CD4-positive, alpha-beta T cell (primary cell): ENCODE results near the gene RAP1GAP2. TPM values are rescaled to one million over a fixed set of nuclear protein-coding genes. Genes with fewer than 3 reads are reported as not detected.

Source experiments
- ATAC-seq: fragments of 200-7000 bp; cut with Tn5 transposase; one replicate; pipeline ENCODE4 v1.10.0; 2022; ENCODE audit warnings: mild to moderate bottlenecking; ENCODE audit not compliant: poor library complexity
- CTCF ChIA-PET: fragments of 350-600 bp; sonication (Branson Sonifier 250); formaldehyde crosslinking; loops from one replicate; lab custom pipeline; 2021; ENCODE audit warnings: antibody characterized with exemption, inconsistent platforms; lab: Charles Lee
- POLR2A ChIA-PET: fragments of 350-600 bp; sonication (Branson Sonifier 250); formaldehyde crosslinking; loops from one replicate; lab custom pipeline; 2021; ENCODE audit warnings: antibody characterized with exemption, inconsistent platforms; lab: Charles Lee
- DNase-seq, 14 experiments: peaks; one replicate each; pipeline ENCODE4 v3.0.0-alpha.2; 2013 to 2020; ENCODE audit warnings: mixed read lengths in 2 of 14
- H3K27ac ChIP-seq, 2 donors: one replicate each; pipeline versions ENCODE4 v1.5.1 to v1.7.0; 2013; ENCODE audit warnings: low read length in 2 of 2, low read depth in 1 of 2, mild to moderate bottlenecking in 1 of 2
- H3K27me3 ChIP-seq, 2 experiments: 1 replicate in 1 of 2; 2 replicates in 1 of 2; pipeline versions ENCODE4 v1.6.1 to v1.7.0; 2013; ENCODE audit warnings: low read length in 2 of 2, control low read depth in 1 of 2, mild to moderate bottlenecking in 1 of 2, moderate library complexity in 1 of 2; ENCODE audit not compliant: insufficient read depth in 2 of 2, control insufficient read depth in 1 of 2
- H3K36me3 ChIP-seq: one replicate; pipeline ENCODE4 v1.6.1; 2013; ENCODE audit warnings: low read length, control low read depth; ENCODE audit not compliant: insufficient read depth
- H3K4me1 ChIP-seq: one replicate; pipeline ENCODE4 v1.6.1; 2013; ENCODE audit warnings: low read length, control low read depth; ENCODE audit not compliant: insufficient read depth
- H3K4me3 ChIP-seq: one replicate; pipeline ENCODE4 v1.5.1; 2013; ENCODE audit warnings: mild to moderate bottlenecking, low read length, moderate library complexity
- H3K9me3 ChIP-seq, 2 experiments: 1 replicate in 1 of 2; 2 replicates in 1 of 2; pipeline versions ENCODE4 v1.6.1 to v1.7.0; 2013; ENCODE audit warnings: low read length in 2 of 2, mild to moderate bottlenecking in 2 of 2, control low read depth in 1 of 2, moderate library complexity in 1 of 2; ENCODE audit not compliant: control insufficient read depth in 1 of 2, insufficient read depth in 1 of 2
- H3K27ac Mint-ChIP-seq: one replicate; pipeline ENCODE4 v1.8.0; 2020; ENCODE audit warnings: mixed read lengths
- H3K27me3 Mint-ChIP-seq: one replicate; pipeline ENCODE4 v1.8.0; 2021; ENCODE audit warnings: mixed read lengths
- H3K36me3 Mint-ChIP-seq: one replicate; pipeline ENCODE4 v1.8.0; 2021; ENCODE audit warnings: low read depth, mixed read lengths
- H3K4me1 Mint-ChIP-seq: one replicate; pipeline ENCODE4 v1.8.0; 2021; ENCODE audit warnings: low read depth, mixed read lengths
- H3K4me3 Mint-ChIP-seq: one replicate; pipeline ENCODE4 v1.8.0; 2020; ENCODE audit warnings: mild to moderate bottlenecking, mixed read lengths
- H3K9me3 Mint-ChIP-seq: one replicate; pipeline ENCODE4 v1.8.0; 2020; ENCODE audit warnings: mixed read lengths
- intact Hi-C, 2 experiments: fragments of 100-400 bp; cut with DNase I in 1 of 2; cut with micrococcal nuclease in 1 of 2; formaldehyde crosslinking; loops; one replicate each; pipeline versions ENCODE4 v1.15.1 to v1.9.0; 2023 to 2025; cut with DNase I, micrococcal nuclease
- total RNA-seq, 174 experiments: library from RNA in 2 of 174; stranded (reverse) in 2 of 174; gene quantifications; one replicate each; pipeline ENCODE4 v1.2.3 and lab custom pipeline; 2021 to 2026
- TF ChIP-seq, protein P1 (sequence below): fragments of 200-600 bp; IDR thresholded peaks from one replicate; pipeline ENCODE4 v1.8.0; 2022; ENCODE audit warnings: antibody characterized with exemption, mild to moderate bottlenecking

RAP1GAP2 gene
- total RNA-seq, 2 experiments from 2014 or later = 46.3 to 49.7 TPM

DNA sequence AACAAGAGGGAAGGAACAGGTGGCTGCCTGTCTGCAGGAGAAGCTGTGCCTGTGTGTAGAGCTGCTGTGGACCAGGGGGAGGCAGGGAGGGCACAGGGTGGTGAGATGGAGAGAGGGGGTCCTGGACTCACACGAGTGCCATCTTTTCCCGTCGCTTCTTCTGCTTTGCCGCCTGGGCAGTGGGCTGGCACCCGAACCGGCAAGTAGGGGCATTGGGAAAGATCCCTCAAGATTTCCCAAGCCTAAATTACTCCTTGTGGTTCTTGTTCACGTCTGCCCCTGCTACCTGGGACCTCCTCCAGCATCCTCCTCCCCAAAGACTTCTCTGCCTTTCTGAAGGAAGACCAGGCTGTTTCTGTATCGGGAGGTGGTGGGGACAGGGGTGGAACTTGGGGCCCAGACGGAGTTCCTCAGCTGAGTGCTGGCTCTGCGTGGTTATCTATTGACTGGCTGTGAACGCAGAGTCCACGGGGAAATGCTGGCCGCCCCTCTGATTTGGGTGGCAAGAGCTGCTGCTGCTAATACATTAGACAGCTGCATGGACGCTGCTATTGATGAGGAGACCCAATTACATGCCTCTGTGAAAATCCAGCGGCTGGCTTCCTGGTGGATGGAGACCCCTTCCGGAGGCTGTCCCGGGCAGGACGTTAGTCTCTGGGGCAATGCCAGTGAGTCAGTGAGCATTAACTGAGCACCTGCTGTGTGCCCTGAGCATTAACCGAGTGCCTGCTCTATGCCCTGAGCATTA is 152.7 kb downstream of the RAP1GAP2 start:
- CTCF ChIA-PET = no interaction called here
- DNase-seq (no peak), ATAC-seq (no peak)
- peaks cover 30% of the 10 kb centered on the region for H3K4me1 Mint-ChIP-seq
- H3K36me3 ChIP-seq = peaks cover 5% of the 10 kb centered on the region
- H3K36me3 Mint-ChIP-seq = peaks cover 5% of the 10 kb centered on the region
- POLR2A ChIA-PET = no interaction called here
- H3K4me1 ChIP-seq = peaks cover 8% of the 10 kb centered on the region
- H3K27me3 ChIP-seq = no peaks in the 10 kb centered on the region
- TF ChIP-seq, protein P1, sequence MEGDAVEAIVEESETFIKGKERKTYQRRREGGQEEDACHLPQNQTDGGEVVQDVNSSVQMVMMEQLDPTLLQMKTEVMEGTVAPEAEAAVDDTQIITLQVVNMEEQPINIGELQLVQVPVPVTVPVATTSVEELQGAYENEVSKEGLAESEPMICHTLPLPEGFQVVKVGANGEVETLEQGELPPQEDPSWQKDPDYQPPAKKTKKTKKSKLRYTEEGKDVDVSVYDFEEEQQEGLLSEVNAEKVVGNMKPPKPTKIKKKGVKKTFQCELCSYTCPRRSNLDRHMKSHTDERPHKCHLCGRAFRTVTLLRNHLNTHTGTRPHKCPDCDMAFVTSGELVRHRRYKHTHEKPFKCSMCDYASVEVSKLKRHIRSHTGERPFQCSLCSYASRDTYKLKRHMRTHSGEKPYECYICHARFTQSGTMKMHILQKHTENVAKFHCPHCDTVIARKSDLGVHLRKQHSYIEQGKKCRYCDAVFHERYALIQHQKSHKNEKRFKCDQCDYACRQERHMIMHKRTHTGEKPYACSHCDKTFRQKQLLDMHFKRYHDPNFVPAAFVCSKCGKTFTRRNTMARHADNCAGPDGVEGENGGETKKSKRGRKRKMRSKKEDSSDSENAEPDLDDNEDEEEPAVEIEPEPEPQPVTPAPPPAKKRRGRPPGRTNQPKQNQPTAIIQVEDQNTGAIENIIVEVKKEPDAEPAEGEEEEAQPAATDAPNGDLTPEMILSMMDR = no peak
- no peak overlapping the region for H3K27ac Mint-ChIP-seq
- no peaks in the 10 kb centered on the region for H3K27me3 Mint-ChIP-seq
- no peak overlapping the region for H3K27ac ChIP-seq
- H3K4me3 ChIP-seq = no peak overlapping the region
- no peaks in the 10 kb centered on the region for H3K9me3 ChIP-seq
- H3K9me3 Mint-ChIP-seq = no peaks in the 10 kb centered on the region
- H3K4me3 Mint-ChIP-seq = no peak overlapping the region
- intact Hi-C loops = no loop called here

DNA sequence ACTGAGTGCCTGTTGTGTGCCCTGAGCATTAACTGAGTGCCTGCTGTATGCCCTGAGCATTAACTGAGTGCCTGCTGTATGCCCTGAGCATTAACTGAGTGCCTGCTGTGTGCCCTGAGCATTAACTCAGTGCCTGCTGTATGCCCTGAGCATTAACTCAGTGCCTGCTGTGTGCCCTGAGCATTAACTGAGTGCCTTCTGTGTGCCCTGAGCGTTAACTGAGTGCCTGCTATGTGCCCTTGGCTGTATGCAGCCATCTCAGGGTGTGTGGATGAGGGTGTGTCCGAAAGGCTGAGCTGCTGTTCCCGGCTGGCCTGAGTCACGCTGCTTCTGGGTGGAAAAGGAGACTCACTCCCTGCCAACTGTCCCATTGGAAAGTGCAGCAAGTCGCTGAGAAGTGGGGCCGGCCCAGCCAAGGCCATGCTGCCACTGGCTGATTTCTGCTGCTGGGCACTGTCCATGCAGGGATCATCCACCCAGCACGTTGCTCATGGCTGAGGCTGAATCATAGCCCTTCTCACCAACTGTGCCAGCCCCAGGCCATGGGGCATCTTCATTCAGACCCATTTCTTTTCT is 153.3 kb downstream of the RAP1GAP2 start:
- TF ChIP-seq, protein P1 = no peak
- no peaks in the 10 kb centered on the region for H3K27me3 Mint-ChIP-seq
- no peak overlapping the region for H3K4me3 Mint-ChIP-seq
- ChIA-PET CTCF (no interaction called here), POLR2A (no interaction called here)
- no peaks in the 10 kb centered on the region for H3K9me3 ChIP-seq
- H3K9me3 Mint-ChIP-seq = no peaks in the 10 kb centered on the region
- H3K36me3 ChIP-seq = peaks cover 5% of the 10 kb centered on the region
- intact Hi-C loops = no loop called here
- peaks cover 4% of the 10 kb centered on the region for H3K4me1 ChIP-seq
- no peak overlapping the region for H3K4me3 ChIP-seq
- H3K27me3 ChIP-seq = no peaks in the 10 kb centered on the region
- ATAC-seq = no peak
- H3K27ac ChIP-seq = no peak overlapping the region
- DNase-seq = no peak
- no peak overlapping the region for H3K27ac Mint-ChIP-seq
- H3K4me1 Mint-ChIP-seq = peaks cover 23% of the 10 kb centered on the region
- H3K36me3 Mint-ChIP-seq = peaks cover 5% of the 10 kb centered on the region

DNA sequence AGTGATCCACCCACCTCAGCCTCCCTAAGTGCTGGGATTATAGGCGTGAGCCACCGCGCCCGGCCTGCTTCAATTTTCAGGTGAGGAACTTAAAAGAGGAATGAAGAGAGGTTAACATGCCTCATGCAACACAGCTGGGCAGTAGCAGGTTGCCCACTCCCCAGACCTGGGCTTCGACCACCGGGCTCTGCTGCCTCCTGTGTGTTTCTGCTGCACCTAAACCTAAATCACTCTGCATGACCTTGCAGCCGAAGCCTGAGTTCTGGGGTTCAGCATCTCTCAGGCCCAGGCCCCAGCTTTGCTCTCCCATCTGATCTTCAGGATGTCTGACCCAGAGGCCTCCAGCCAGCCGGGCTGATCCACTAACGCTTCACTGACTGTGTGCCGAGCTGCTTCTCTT is 154.6 kb downstream of the RAP1GAP2 start:
- Mint-ChIP-seq H3K27ac (no peak overlapping the region), H3K9me3 (no peaks in the 10 kb centered on the region), H3K27me3 (no peaks in the 10 kb centered on the region), H3K4me3 (no peak overlapping the region), H3K36me3 (peaks cover 5% of the 10 kb centered on the region), H3K4me1 (peaks cover 22% of the 10 kb centered on the region)
- peaks cover 8% of the 10 kb centered on the region for H3K4me1 ChIP-seq
- TF ChIP-seq, protein P1 = no peak
- H3K4me3 ChIP-seq = no peak overlapping the region
- DNase-seq (no peak), ATAC-seq (no peak)
- ChIA-PET CTCF (interaction anchor here (0.6 kb wide), 1 partner anchor 92 kb away, joined by 3 read pairs; no protein-coding TSS in a partner anchor), POLR2A (no interaction called here)
- intact Hi-C loops = no loop called here
- no peaks in the 10 kb centered on the region for H3K9me3 ChIP-seq
- H3K36me3 ChIP-seq = peaks cover 5% of the 10 kb centered on the region
- no peaks in the 10 kb centered on the region for H3K27me3 ChIP-seq
- H3K27ac ChIP-seq = no peak overlapping the region
